Measurements from ENCODE around the gene POGZ. TPM values are rescaled to one million over a fixed set of nuclear protein-coding genes. Genes with fewer than 3 reads are reported as not detected.
"Not testable (repeated sequence)": the region's sequence is repeated elsewhere in the genome, so short reads cannot be mapped to it uniquely, and the experiment has no call there.

Gene POGZ
- total and polyA plus RNA-seq, 2 experiments from 2014 or later = 12.9 to 36.3 TPM

GRCh38 chr1:151393583-151393982, 65.7 kb downstream of the POGZ start:
- Histone ChIP-seq H3K4me1 (ENCODE audit: insufficient read depth) (no peaks in the 10 kb centered on the region), H2AFZ (no peak overlapping the region), H3K79me2 (no peaks in the 10 kb centered on the region), H3K27me3 (no peaks in the 10 kb centered on the region), H3K9me2 (replicated peaks; ENCODE audit: insufficient read depth) (no peaks in the 10 kb centered on the region), H3K4me2 (no peak overlapping the region), H3K4me3 (no peak overlapping the region), H3K36me3 (replicated peaks; ENCODE audit: insufficient read depth, low read depth) (no peaks in the 10 kb centered on the region), H4K20me1 (ENCODE audit: insufficient read depth, poor library complexity, severe bottlenecking) (no peaks in the 10 kb centered on the region), H3K9me3 (ENCODE audit: low read depth) (no peaks in the 10 kb centered on the region), H3K27ac (no peak overlapping the region)
- no peak for DNase-seq (ENCODE audit: low spot score)
- TF ChIP-seq, protein P1, sequence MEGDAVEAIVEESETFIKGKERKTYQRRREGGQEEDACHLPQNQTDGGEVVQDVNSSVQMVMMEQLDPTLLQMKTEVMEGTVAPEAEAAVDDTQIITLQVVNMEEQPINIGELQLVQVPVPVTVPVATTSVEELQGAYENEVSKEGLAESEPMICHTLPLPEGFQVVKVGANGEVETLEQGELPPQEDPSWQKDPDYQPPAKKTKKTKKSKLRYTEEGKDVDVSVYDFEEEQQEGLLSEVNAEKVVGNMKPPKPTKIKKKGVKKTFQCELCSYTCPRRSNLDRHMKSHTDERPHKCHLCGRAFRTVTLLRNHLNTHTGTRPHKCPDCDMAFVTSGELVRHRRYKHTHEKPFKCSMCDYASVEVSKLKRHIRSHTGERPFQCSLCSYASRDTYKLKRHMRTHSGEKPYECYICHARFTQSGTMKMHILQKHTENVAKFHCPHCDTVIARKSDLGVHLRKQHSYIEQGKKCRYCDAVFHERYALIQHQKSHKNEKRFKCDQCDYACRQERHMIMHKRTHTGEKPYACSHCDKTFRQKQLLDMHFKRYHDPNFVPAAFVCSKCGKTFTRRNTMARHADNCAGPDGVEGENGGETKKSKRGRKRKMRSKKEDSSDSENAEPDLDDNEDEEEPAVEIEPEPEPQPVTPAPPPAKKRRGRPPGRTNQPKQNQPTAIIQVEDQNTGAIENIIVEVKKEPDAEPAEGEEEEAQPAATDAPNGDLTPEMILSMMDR (IDR thresholded peaks at IDR 0.05; ENCODE audit: poor library complexity) = no peak
- no peak for TF ChIP-seq EZH2phosphoT487 (IDR thresholded peaks at IDR 0.05; ENCODE audit: low read depth, severe bottlenecking, unreplicated experiment)
- no peak for TF ChIP-seq EZH2 (IDR thresholded peaks at IDR 0.05; ENCODE audit: borderline replicate concordance)

GRCh38 chr1:151391079-151391563, 68.2 kb downstream of the POGZ start:
- no peak for TF ChIP-seq EZH2 (IDR thresholded peaks at IDR 0.05; ENCODE audit: borderline replicate concordance)
- TF ChIP-seq EZH2phosphoT487 (IDR thresholded peaks at IDR 0.05; ENCODE audit: low read depth, severe bottlenecking, unreplicated experiment) = no peak
- TF ChIP-seq, protein P1 (IDR thresholded peaks at IDR 0.05; ENCODE audit: poor library complexity) = no peak
- no peaks in the 10 kb centered on the region for H3K4me1 ChIP-seq (ENCODE audit: insufficient read depth)
- no peaks in the 10 kb centered on the region for H3K9me3 ChIP-seq (ENCODE audit: low read depth)
- H3K4me3 ChIP-seq = no peak overlapping the region
- H3K36me3 ChIP-seq (replicated peaks; ENCODE audit: insufficient read depth, low read depth) = no peaks in the 10 kb centered on the region
- H3K9me2 ChIP-seq (replicated peaks; ENCODE audit: insufficient read depth) = no peaks in the 10 kb centered on the region
- no peaks in the 10 kb centered on the region for H3K27me3 ChIP-seq
- no peak overlapping the region for H2AFZ ChIP-seq
- no peaks in the 10 kb centered on the region for H3K79me2 ChIP-seq
- H4K20me1 ChIP-seq (ENCODE audit: insufficient read depth, poor library complexity, severe bottlenecking) = no peaks in the 10 kb centered on the region
- 78% methylated on average over 3 of the region's 3 CpGs for WGBS (ENCODE audit: low lambda C conversion rate, missing lambda C conversion rate)
- no peak for DNase-seq (ENCODE audit: low spot score)
- no peak overlapping the region for H3K4me2 ChIP-seq
- no peak overlapping the region for H3K27ac ChIP-seq

DNA sequence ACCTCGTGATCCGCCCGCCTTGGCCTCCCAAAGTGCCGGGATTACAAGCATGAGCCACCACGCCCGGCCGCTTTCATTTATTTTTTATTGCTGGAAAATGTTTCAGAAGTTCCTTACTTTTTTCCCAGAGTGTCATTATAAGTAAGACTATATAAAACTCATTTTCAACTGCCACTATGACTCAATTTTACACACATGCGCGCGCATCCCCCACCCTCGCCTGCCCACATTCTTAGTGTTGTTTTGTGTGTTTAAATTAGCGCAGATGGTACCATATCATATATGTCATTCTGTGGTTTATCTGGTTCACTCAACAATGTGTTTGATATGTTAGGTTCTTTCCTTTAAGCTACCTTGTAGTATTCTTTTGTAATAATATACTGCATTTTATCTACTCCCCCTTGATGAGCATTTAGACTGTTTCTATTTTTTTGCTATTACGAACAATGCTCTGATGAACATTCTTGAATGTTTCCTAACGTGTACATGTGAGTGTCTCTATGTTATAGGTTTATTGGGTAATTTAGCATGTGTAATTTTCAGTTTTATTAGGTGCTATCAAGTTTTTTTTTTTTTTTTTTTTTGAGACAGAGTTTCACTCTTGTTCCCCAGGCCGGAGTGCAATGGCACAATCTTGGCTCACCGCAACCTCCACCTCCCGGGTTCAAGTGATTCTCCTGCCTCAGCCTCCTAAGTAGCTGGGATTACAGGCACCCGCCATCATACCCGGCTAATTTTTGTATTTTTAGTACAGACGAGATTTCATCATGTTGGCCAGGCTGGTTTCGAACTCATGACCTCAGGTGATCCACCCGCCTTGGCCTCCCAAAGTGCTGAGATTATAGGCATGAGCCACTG, 68.8 kb downstream of the POGZ start:
- not testable (repeated sequence) for H3K79me2 ChIP-seq; H3K27ac ChIP-seq; H3K36me3 ChIP-seq (replicated peaks; ENCODE audit: insufficient read depth, low read depth); H3K4me3 ChIP-seq; H3K27me3 ChIP-seq; H3K4me1 ChIP-seq (ENCODE audit: insufficient read depth); H2AFZ ChIP-seq; H3K9me3 ChIP-seq (ENCODE audit: low read depth); DNase-seq (ENCODE audit: low spot score); H3K4me2 ChIP-seq; H3K9me2 ChIP-seq (replicated peaks; ENCODE audit: insufficient read depth); H4K20me1 ChIP-seq (ENCODE audit: insufficient read depth, poor library complexity, severe bottlenecking)
- 93% methylated on average over 22 of the region's 22 CpGs for WGBS (ENCODE audit: low lambda C conversion rate, missing lambda C conversion rate)

DNA sequence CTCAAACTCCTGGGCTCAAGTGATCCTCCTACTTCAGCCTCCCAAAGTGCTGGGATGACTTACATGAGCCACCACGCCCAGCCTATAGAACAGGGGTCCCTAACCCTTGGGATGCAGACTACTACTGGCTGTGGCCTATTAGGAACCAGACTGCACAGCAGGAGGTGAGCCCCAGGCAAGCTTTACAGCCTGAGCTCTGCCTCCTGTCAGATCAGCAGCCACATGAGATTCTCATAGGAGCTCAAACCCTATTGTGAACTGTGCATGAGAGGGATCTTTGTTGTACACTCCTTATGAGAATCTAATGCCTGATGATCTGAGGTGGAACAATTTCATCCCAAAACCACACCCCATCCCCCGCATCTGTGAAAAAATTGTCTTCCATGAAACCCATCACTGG, 73.3 kb downstream of the POGZ start:
- TF ChIP-seq EZH2phosphoT487 (IDR thresholded peaks at IDR 0.05; ENCODE audit: low read depth, severe bottlenecking, unreplicated experiment) (no peak), EZH2 (IDR thresholded peaks at IDR 0.05; ENCODE audit: borderline replicate concordance) (no peak)
- TF ChIP-seq, protein P1 (IDR thresholded peaks at IDR 0.05; ENCODE audit: poor library complexity) = no peak

More for the DNA sequence above, 73.3 kb downstream of the POGZ start:
- Histone ChIP-seq H2AFZ (no peak overlapping the region), H3K4me3 (no peak overlapping the region), H4K20me1 (ENCODE audit: insufficient read depth, poor library complexity, severe bottlenecking) (no peaks in the 10 kb centered on the region), H3K4me2 (no peak overlapping the region), H3K27ac (no peak overlapping the region), H3K36me3 (replicated peaks; ENCODE audit: insufficient read depth, low read depth) (no peaks in the 10 kb centered on the region), H3K4me1 (ENCODE audit: insufficient read depth) (no peaks in the 10 kb centered on the region), H3K9me2 (replicated peaks; ENCODE audit: insufficient read depth) (no peaks in the 10 kb centered on the region), H3K9me3 (ENCODE audit: low read depth) (no peaks in the 10 kb centered on the region), H3K27me3 (no peaks in the 10 kb centered on the region), H3K79me2 (no peaks in the 10 kb centered on the region)
- WGBS (ENCODE audit: low lambda C conversion rate, missing lambda C conversion rate) = 85% methylated on average over 2 of the region's 2 CpGs
- DNase-seq (ENCODE audit: low spot score) = no peak

Data from hepatocyte (in vitro differentiated cells).